Measurements from ENCODE around the gene GNAS.

DNA sequence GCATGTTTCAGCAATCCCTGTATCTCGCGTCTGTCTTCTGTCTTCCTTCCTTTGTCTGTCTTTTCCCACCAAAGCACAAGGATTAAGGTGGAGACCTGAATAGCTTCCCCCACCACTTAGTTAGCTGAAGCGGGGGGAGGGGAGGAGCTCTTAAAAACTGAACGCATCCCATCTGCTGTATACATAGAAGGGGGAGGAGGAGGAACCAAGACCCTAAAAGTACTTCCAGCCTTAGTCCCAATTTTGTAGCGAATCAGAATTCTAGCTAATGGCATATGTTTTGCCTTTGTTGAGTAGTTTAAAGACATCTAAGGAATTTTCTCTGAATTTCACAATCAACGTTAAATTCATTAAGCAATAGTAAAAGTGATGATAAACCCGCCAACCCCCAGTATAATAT, 47.9 kb downstream of the GNAS start:
- TF ChIP-seq, protein P1, sequence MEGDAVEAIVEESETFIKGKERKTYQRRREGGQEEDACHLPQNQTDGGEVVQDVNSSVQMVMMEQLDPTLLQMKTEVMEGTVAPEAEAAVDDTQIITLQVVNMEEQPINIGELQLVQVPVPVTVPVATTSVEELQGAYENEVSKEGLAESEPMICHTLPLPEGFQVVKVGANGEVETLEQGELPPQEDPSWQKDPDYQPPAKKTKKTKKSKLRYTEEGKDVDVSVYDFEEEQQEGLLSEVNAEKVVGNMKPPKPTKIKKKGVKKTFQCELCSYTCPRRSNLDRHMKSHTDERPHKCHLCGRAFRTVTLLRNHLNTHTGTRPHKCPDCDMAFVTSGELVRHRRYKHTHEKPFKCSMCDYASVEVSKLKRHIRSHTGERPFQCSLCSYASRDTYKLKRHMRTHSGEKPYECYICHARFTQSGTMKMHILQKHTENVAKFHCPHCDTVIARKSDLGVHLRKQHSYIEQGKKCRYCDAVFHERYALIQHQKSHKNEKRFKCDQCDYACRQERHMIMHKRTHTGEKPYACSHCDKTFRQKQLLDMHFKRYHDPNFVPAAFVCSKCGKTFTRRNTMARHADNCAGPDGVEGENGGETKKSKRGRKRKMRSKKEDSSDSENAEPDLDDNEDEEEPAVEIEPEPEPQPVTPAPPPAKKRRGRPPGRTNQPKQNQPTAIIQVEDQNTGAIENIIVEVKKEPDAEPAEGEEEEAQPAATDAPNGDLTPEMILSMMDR (optimal IDR thresholded peaks at IDR 0.05 in 1 of 3, IDR thresholded peaks at IDR 0.05 in 1 of 3, conservative IDR thresholded peaks at IDR 0.05 in 1 of 3; ENCODE audit: extremely low read depth in 1 of 3, insufficient read depth in 2 of 3, low read length in 3 of 3) = no peak
- no peak for TF ChIP-seq EZH2 (IDR thresholded peaks at IDR 0.05; ENCODE audit: low read length)

Measured in keratinocyte (primary cell).